ENCODE data around the gene HDAC1.

The HDAC1 gene

GRCh38 chr1:32373996-32374592 lies 82.2 kb downstream of the HDAC1 start:
- DNase-seq (ENCODE audit: low read depth, low spot score) = no peak

- DNase-seq (ENCODE audit: low read depth, low spot score) = no peak
These were observed 84.3 kb downstream of the HDAC1 start for GRCh38 chr1:32376199-32376598.

- no peak for DNase-seq (ENCODE audit: low read depth, low spot score)
These were observed 85.8 kb downstream of the HDAC1 start for GRCh38 chr1:32377541-32378220.

- no peak for DNase-seq (ENCODE audit: low read depth, low spot score)
These were observed 88.2 kb downstream of the HDAC1 start for GRCh38 chr1:32380057-32380456.

All from brain pericyte (primary cell).